IPS DF 19.7 (cell line): ENCODE measurements around the gene ZNF30.
"Not testable (repeated sequence)": the region's sequence is repeated elsewhere in the genome, so short reads cannot be mapped to it uniquely, and the experiment has no call there.

Source experiments
- DNase-seq: peaks from one replicate; pipeline ENCODE4 v3.0.0-alpha.2; 2013; ENCODE audit warnings: low read depth, low spot score

The ZNF30 gene

DNA sequence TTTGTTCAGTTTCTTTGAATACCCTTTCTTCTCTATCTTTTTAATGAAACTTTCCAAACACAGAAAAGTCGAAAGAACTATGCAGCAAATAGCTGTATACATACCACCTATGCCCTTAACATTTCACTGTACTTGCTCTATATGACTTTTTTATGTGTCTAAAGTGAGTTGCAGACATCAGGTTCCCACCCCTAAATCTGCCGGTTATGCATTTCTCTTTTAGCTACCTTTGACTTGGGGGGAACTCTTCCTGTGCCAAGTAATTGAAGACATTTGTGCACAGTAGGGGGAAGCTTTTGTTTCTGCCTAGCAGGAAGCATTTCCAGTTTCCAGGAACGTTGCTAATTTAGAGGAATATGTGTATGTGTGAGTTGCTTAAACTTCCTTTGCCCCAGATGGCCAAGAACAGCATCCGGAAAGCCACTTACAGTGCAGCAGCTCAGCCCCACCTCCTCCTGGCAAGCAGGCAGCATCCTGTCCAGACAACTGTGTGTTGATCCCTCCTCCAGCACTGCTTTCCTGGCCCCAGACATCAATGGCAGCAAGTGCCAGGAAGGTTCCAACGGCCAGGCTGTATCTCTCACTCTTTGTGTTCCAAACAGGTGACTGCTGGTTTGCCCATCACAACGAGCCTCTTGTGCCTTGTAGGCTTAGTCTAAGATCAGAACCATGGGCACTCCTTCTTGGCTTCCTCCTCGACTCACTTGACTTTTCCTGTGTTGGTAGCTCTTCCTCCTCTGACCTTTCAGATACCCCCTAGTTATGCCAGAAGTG, 58.7 kb downstream of the ZNF30 start:
- no peak for DNase-seq

DNA sequence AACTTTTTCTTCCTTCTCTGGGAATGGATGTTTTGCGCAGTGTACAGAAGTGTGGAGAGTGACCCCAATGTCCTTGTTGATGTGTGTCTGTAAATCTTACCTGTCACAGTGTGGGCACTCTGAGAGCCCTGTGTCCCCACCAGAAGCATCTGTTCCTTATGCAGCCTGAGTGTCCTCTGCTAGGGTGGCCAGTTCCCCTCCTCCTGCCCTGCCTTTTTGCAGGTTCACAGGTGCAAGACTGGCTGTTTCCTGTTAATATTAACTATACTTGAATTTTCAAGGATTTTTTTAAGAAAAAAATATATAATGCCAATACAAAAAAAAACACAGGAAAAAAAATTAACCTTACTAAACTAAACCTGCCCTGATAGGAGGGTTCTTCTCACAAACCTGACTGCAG, 61.4 kb downstream of the ZNF30 start:
- DNase-seq: no peak

DNA sequence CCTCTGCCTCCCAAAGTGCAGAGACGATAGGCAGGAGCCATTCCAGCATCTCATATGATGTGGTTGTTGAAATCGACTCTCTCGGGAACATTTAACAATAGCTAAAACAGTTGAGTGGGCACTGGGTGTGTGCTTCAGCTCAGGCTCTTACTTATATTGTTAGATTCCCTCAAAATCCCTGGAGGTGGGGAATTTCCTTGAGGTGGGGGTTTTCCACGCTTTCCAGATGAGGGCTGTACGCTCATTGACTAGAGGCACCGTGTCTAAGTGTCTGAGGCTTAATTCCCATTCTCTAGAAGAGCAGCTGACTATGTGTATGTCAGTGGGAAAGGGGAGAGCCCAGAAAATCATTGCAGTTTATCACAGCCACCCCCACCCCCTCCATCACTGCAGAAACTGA, 62.6 kb downstream of the ZNF30 start:
- no peak for DNase-seq

DNA sequence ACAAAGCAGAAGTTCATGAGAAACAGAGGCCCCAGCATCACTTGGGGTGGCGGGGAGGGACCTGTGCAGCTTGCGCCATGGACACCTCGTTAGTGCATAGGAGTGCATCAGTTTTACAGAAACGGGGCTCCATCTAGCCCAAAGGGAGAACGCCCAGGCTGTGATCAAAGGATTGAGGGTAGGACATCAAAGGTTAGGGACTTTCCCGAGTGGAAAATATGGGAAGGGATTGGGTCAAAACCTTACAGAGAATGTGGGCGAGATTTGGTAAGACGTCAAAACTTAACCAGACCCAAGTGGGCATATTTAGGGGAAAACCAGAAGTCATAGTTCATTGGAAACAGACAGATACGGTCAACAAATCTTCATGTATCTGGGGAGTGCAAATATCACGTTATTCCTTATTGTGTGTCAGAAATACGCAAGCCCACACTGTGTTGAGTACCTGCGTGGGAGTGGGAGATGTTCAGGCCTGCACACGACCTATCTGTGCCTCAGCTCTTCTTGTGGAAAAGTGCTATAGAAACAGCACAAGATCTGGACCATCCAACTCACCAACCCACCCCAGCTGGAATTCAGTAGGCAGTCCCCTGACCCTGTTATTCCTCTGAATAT, 64.0 kb downstream of the ZNF30 start:
- DNase-seq: no peak

DNA sequence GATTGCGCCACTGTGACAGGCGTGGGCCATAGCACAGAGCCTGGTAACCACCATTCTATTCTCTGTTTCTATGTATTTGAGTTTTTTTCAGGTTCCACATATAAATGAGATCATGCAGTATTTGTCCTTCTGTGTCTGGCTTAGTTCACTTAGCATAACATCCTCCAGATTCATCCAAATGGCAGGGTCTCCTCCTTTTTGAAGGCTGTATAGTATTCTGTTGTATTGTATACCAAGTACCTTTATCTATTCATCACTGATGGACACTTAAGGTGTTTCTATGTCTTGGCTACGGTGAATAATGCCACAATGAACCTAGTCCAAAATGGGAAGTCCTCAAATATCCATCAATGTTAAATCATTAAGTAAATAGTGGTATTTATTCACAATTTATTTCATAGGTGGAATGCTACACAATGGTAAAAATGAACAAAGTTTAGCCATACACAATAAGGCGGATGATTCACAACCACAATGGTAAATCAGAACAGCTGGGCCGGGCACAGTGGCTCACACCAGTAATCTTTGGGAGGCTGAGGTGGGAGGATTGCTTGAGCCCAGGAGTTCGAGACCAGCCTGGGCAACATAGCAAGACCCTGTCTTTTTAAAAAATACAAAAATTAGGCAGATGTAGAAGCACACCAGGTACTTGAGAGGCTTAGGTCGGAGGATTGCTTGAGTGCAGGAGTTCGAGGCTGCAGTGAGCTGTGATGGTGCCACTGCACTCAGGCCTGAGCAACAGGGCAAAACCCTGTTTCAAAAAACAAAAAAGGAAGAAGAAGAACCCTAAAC, 65.0 kb downstream of the ZNF30 start:
- DNase-seq: no peak

DNA sequence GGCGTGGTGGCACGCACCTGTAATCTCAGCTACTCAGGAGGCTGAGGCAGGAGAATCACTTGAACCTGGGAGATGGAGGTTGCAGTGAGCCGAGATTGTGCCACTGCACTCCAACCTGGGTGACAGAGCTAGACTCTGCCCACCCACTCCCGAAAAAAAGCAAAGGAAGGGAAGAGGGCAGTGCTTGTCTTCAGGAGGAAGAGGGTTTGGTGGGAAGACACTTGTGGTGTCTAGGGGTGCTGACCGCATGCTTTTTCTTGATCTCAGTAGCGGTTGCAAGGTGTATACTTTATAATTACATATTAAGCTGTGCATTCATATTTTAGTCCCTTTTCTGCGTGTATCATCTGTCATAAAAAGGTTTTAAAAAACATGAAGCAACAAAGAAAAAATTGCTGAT, 65.9 kb downstream of the ZNF30 start:
- DNase-seq: not testable (repeated sequence)

DNA sequence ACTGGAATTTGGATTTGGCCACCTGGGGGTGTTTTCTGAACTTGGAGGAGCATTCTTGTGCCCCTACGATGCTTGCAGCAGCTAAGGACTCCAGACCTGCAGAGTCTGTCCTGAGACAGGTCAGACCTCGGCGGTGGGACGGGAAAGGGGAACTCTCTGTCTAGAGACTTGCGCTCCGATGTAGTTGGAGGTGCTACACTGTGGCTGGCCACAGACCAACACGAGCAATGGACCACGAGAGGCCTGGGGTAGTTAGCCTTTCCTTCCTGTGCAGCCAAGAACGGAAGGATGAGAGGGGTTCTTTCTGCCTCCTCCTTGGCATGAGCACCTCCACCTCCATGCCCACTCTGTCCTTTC, 67.6 kb downstream of the ZNF30 start:
- no peak for DNase-seq
